22Rv1 (cell line): ENCODE data around the gene FOXP1.

Experiments used
- CTCF ChIP-seq: fragments of 450-650 bp; IDR thresholded peaks from 2 replicates; pipeline ENCODE4 v1.5.1; 2017; ENCODE audit warnings: mild to moderate bottlenecking
- ZFX ChIP-seq: fragments of 450-650 bp; IDR thresholded peaks from 2 replicates; pipeline ENCODE4 v1.6.1; 2017; ENCODE audit warnings: antibody characterized with exemption, borderline replicate concordance

- TF ChIP-seq CTCF (no peak), ZFX (no peak)
These were observed 4.1 kb downstream of the FOXP1 start for GRCh38 chr3:71579326-71579934.
